Subcutaneous abdominal adipose tissue (tissue), 5 donors: ENCODE measurements around the gene RRP36.
A peak's percentile ranks its signal among the peaks of the same experiment; 100 is the strongest.

Source experiments
- H3K27ac ChIP-seq: one replicate; pipeline ENCODE4 v1.7.0; 2013; ENCODE audit warnings: low read depth, mild to moderate bottlenecking, inconsistent platforms, low read length, moderate library complexity
- H3K27me3 ChIP-seq, 5 donors: one replicate each; pipeline ENCODE4 v1.7.0; 2013; ENCODE audit warnings: low read length in 5 of 5, inconsistent platforms in 1 of 5; ENCODE audit not compliant: control insufficient read depth in 5 of 5, insufficient read depth in 4 of 5
- H3K36me3 ChIP-seq, 5 donors: one replicate each; pipeline ENCODE4 v1.7.0; 2013; ENCODE audit warnings: low read length in 5 of 5; ENCODE audit not compliant: control insufficient read depth in 5 of 5, insufficient read depth in 5 of 5
- H3K4me1 ChIP-seq, 5 donors: one replicate each; pipeline ENCODE4 v1.7.0; 2013; ENCODE audit warnings: low read length in 5 of 5, mild to moderate bottlenecking in 3 of 5, moderate library complexity in 1 of 5; ENCODE audit not compliant: control insufficient read depth in 5 of 5, insufficient read depth in 5 of 5
- H3K4me3 ChIP-seq, 5 donors: one replicate each; pipeline ENCODE4 v1.7.0; 2013; ENCODE audit warnings: low read length in 5 of 5, low read depth in 1 of 5
- H3K9ac ChIP-seq, 5 donors: one replicate each; pipeline ENCODE4 v1.7.0; 2013; ENCODE audit warnings: low read length in 5 of 5, mild to moderate bottlenecking in 4 of 5, moderate library complexity in 3 of 5
- H3K9me3 ChIP-seq, 5 donors: one replicate each; pipeline ENCODE4 v1.7.0; 2013; ENCODE audit warnings: low read length in 5 of 5; ENCODE audit not compliant: control insufficient read depth in 5 of 5
- donor health status: healthy.
- donor health status: healthy.
- donor health status: healthy.
- donor health status: healthy.
- donor health status: healthy.

RRP36 gene

DNA sequence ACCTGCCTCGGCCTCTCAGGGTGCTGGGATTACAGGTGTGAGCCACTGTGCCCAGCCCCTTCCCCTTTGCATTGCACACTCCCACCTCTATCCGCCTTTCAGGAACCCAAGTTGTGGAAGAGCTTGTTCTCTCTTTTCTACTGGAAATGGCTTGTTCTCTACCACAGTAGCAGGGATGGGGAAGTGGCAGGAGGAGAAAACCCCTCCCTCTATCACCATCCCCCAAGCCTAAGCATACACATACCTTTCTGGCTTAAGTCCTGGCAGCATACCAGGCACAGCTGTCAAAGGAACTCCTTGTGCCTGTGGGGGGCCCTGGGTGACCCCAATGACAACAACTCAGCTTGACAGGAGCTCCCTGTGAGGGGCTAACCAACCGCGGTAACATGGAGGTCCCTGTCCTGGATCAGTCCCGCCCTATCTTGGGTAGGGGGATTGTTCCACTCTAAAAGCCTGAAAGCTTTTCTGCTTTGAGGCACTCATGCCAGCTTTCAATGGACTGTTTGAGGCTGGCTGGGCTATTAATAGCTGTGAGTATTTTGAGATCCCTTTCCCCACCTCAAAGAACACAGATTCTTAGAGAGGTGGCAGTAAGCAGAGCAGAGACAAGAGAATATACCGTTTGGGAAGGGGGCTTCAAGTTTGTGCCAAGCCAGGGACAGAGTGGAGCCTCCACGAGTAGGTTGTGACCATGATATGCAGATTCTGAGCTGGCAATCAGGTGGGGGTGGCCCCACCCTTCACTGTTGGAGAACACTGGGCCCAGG is 5.1 kb upstream of the RRP36 start:
- Histone ChIP-seq H3K4me3 (peak overlapping the region in 1 of 5 donors; percentile 6), H3K4me1 (peaks cover 16 to 54% (median 50%) of the 10 kb centered on the region in 5 donors), H3K27me3 (no peaks in the 10 kb centered on the region), H3K27ac (no peak overlapping the region), H3K9me3 (no peaks in the 10 kb centered on the region), H3K36me3 (peaks cover 7 to 47% (median 42%) of the 10 kb centered on the region in 5 donors), H3K9ac (peak overlapping the region in 3 of 5 donors; percentile 62 to 72 (median 64))

DNA sequence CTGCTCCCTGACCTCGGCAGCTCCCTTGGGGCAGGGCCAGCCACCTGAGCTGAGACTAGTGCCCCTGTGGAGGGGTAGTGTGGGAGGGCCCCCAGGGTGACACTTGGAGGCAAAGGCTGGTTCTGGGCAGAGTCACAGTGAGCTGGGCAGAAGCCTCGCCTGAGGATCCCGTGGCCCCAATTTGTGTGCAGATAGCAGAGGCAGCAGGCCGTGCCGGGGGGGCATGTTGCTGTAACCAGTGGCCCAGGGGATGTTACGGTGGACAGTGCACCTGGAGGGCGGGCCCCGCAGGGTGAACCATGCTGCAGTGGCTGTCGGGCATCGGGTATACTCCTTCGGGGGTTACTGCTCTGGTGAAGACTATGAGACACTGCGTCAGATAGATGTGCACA is 4.5 kb upstream of the RRP36 start:
- Histone ChIP-seq H3K9me3 (no peaks in the 10 kb centered on the region), H3K36me3 (peaks cover 7 to 41% (median 36%) of the 10 kb centered on the region in 5 donors), H3K4me1 (peaks cover 16 to 54% (median 50%) of the 10 kb centered on the region in 5 donors), H3K9ac (peak overlapping the region in 3 of 5 donors; percentile 62 to 72 (median 64)), H3K27ac (no peak overlapping the region), H3K27me3 (no peaks in the 10 kb centered on the region), H3K4me3 (no peak overlapping the region)

DNA sequence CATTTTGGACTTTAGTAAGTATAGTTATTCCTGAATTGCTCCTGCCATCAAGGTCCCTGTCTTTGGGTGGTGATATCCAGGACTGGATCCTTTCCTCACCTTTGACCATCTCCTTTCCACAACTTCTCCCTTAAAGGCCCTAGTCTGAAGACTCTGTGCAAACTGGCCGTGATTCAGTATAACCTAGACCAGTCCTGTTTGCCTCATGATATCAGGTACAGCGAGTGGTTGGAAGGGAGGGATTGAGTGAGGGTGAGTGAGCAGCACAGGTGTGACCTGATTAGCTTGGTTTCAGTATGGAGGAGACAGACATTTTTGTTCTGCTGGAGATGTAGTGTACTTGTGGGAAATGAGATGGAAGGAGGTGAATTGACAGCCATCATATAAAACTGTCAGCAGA is 2.3 kb upstream of the RRP36 start:
- peaks cover 9 to 55% (median 47%) of the 10 kb centered on the region in 5 donors for H3K4me1 ChIP-seq

DNA sequence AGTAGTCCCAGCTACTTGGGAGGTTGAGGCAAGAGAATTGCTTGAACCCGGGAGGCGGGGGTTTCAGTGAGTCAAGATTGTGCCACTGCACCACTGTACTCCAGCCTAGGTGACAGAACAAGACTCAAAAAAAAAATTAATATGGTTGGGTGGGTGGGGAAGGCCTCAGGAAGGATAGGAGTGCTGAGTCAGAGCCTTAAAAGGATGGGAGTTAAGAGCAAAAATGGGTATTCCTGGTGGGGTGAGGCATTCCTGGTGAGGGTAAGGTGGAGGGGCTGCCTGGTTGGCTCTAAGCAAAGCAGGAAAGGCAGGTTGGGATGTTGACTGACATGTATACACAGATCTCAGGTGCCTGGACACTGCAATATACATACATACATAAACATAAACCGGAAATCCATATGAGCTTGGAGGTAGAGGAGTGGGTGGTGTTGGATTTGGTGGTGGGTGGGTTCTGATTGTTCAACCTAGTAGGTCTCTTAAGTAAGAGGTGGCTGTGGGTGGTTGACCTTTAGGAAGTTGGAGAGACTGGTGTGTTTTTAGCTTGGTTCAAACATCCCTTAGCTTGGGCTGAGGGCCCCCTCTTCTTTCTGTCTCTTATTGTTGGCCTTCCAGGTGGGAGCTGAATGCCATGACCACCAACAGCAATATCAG is 1.2 kb upstream of the RRP36 start:
- H3K36me3 ChIP-seq, result peaks cover 13 to 48% (median 39%) of the 10 kb centered on the region in 5 donors
- peaks cover 9 to 46% (median 38%) of the 10 kb centered on the region in 5 donors for H3K4me1 ChIP-seq
- H3K4me3 ChIP-seq, result no peak overlapping the region
- no peak overlapping the region for H3K27ac ChIP-seq
- peak overlapping the region in 1 of 5 donors; percentile 84 for H3K9ac ChIP-seq
- H3K9me3 ChIP-seq, result no peaks in the 10 kb centered on the region
- H3K27me3 ChIP-seq, result no peaks in the 10 kb centered on the region

More for the DNA sequence above, 2.3 kb upstream of the RRP36 start:
- Histone ChIP-seq H3K9me3 (no peaks in the 10 kb centered on the region), H3K4me3 (no peak overlapping the region), H3K27me3 (no peaks in the 10 kb centered on the region), H3K27ac (no peak overlapping the region), H3K36me3 (peaks cover 7 to 38% (median 31%) of the 10 kb centered on the region in 5 donors), H3K9ac (no peak overlapping the region)

DNA sequence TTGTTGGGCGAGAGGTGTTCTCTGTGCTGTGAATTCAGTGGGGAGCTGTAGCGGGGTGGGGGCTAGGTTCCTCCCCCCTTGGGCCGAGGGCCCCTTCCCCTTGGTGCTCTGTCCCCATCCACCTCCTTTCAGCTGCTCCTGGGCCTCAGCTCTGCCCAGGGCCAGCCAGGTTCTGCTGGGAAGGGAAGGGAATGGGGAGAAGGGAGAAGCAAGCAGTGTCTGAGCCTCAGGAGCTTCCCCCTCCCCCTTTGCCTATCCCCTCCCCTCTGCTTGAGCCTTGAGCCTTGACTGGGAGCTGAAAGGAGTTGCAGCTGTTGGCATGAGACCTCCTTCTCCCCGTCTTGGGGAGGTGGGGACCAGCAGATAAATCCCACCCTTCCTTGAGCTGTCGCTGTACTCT is 576 bp upstream of the RRP36 start:
- H3K4me1 ChIP-seq, result peaks cover 7 to 40% (median 32%) of the 10 kb centered on the region in 5 donors
- H3K36me3 ChIP-seq, result peaks cover 13 to 54% (median 43%) of the 10 kb centered on the region in 5 donors
- H3K9ac ChIP-seq, result peak overlapping the region in 4 of 5 donors; percentile 61 to 84 (median 74)
- no peaks in the 10 kb centered on the region for H3K9me3 ChIP-seq
- H3K4me3 ChIP-seq, result peak overlapping the region; percentile 74 to 100 (median 99)
- peak overlapping the region; percentile 80 for H3K27ac ChIP-seq
- H3K27me3 ChIP-seq, result no peaks in the 10 kb centered on the region

DNA sequence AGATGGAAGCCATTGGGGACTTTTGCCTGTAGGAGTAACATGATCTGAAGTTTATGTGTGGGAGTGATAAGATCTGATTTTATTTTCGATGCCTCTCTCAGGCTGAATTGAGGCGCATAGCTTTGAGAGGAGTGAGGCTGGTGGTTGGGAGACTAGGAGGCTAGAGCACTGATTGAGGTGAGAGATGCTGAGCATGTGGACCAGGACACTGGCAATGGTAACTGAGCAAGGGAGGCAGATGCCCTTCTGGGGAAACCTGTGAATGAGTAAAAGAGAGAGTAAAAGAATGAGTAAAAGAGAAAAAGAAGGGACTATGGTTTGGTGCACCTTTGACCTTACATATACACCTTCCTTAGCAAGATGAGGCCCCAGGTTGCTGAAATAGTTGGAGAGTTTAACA is 3.0 kb downstream of the RRP36 start:
- H3K9me3 ChIP-seq, result no peaks in the 10 kb centered on the region
- no peak overlapping the region for H3K27ac ChIP-seq
- H3K27me3 ChIP-seq, result no peaks in the 10 kb centered on the region
- no peak overlapping the region for H3K9ac ChIP-seq
- peaks cover 13 to 65% (median 52%) of the 10 kb centered on the region in 5 donors for H3K36me3 ChIP-seq
- H3K4me1 ChIP-seq, result peaks cover 0 to 22% (median 18%) of the 10 kb centered on the region in 5 donors
- H3K4me3 ChIP-seq, result no peak overlapping the region

DNA sequence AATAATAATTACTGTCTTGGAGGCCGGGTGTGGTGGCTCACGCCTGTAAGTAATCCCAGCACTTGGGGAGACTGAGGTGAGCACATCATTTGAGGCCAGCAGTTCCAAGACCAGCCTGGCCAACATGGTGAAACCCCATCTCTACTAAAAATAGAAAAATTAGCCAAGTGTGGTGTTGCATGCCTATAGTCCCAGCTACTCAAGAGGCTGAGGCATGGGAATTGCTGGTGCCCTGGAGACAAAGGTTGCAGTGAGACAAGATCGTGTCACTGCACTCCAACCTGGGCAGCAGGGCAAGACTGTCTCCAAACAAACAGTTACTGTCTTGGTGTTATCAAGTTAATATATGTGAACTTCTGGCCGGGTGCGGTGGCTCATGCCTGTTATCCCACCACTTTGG is 4.9 kb downstream of the RRP36 start:
- peaks cover 14 to 65% (median 53%) of the 10 kb centered on the region in 5 donors for H3K36me3 ChIP-seq
- peaks cover 0 to 13% (median 9%) of the 10 kb centered on the region in 5 donors for H3K4me1 ChIP-seq
- H3K9me3 ChIP-seq, result no peaks in the 10 kb centered on the region
- no peak overlapping the region for H3K9ac ChIP-seq
- H3K4me3 ChIP-seq, result no peak overlapping the region
- H3K27me3 ChIP-seq, result no peaks in the 10 kb centered on the region
- H3K27ac ChIP-seq, result no peak overlapping the region

DNA sequence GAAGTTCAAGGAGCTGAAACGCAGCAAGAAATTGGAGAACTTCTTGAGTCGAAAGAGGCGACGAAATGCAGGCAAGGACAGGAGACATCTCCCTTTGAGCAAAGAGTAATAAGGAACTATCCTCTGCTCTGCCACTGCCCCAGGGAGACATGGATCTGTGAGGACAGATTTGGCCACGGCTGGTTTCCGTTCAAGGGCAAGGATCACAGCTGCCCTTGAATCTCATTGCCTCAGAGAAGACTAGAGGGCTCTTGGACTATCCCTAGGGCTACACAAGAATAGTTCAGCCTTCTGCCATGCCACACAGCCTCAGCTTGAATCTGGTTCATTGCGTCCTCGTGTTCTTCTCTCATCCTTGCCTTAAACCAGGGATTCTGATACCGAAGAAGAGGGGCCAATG is 7.7 kb downstream of the RRP36 start:
- Histone ChIP-seq H3K4me1 (no peaks in the 10 kb centered on the region), H3K36me3 (peaks cover 14 to 86% (median 72%) of the 10 kb centered on the region in 5 donors), H3K9me3 (no peaks in the 10 kb centered on the region), H3K27me3 (no peaks in the 10 kb centered on the region), H3K4me3 (no peak overlapping the region), H3K27ac (no peak overlapping the region), H3K9ac (no peak overlapping the region)

DNA sequence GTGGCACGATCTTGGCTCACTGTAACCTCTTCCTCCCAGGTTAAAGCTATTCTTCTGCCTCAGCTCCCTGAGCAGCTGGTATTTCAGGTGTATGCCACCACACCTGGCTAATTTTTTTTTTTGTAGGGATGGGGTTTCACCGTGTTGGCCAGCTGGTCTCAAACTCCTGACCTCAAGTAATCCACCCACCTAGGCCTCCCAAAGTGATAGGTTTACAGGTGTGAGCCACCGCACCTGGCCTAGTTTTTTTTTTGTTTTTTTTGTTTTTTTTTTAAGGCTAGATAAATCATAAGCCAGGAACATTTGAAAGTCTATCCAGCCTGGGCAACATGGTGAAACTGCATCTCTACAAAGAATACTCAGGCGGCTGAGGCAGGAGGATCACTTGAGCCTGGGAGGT is 10.9 kb downstream of the RRP36 start:
- H3K4me1 ChIP-seq, result no peaks in the 10 kb centered on the region
- no peak overlapping the region for H3K4me3 ChIP-seq
- H3K9ac ChIP-seq, result peak overlapping the region in 1 of 5 donors; percentile 20
- H3K36me3 ChIP-seq, result peaks cover 5 to 80% (median 64%) of the 10 kb centered on the region in 5 donors
- no peak overlapping the region for H3K27ac ChIP-seq
- H3K9me3 ChIP-seq, result no peaks in the 10 kb centered on the region
- H3K27me3 ChIP-seq, result no peaks in the 10 kb centered on the region
